GM23338 (cell line): ENCODE data around the gene HRH2.

Experiments
- CREB1 ChIP-seq: fragments of 250-450 bp; sonication (Bioruptor Pico); IDR thresholded peaks from 2 replicates; pipeline ENCODE4 v1.5.0; 2020; ENCODE audit warnings: low read depth, mild to moderate bottlenecking, moderate library complexity
- EZH2 ChIP-seq: fragments of 200-600 bp; sonication (generic); IDR thresholded peaks from one replicate; pipeline ENCODE4 v1.8.0; 2017; ENCODE audit warnings: antibody characterized with exemption, mild to moderate bottlenecking, low read depth; ENCODE audit not compliant: unreplicated experiment
- EZH2phosphoT487 ChIP-seq: fragments of 200-600 bp; sonication (generic); IDR thresholded peaks from one replicate; pipeline ENCODE4 v1.8.1; 2018; ENCODE audit warnings: antibody characterized with exemption; ENCODE audit not compliant: unreplicated experiment
- JUNB ChIP-seq: IDR thresholded peaks from one replicate; pipeline ENCODE4 v1.6.1; 2016; ENCODE audit warnings: antibody characterized with exemption; ENCODE audit not compliant: unreplicated experiment
- NANOG ChIP-seq: IDR thresholded peaks from 2 replicates; pipeline ENCODE4 v1.6.1; 2016; ENCODE audit warnings: antibody characterized with exemption, borderline replicate concordance
- POLR2AphosphoS5 ChIP-seq: IDR thresholded peaks from 2 replicates; pipeline ENCODE4 v1.6.1; 2016; ENCODE audit warnings: antibody characterized with exemption, low read depth
- TF ChIP-seq, protein P1 (sequence below), 2 experiments: fragments of 200-600 bp in 1 of 2; sonication (generic) in 1 of 2; conservative IDR thresholded peaks; 2 replicates each; pipeline versions ENCODE4 v1.5.1 to v1.6.1; 2016 to 2017; ENCODE audit warnings: antibody characterized with exemption in 2 of 2, low read depth in 2 of 2, mild to moderate bottlenecking in 2 of 2, moderate library complexity in 1 of 2
- TF ChIP-seq, protein P2 (sequence below): IDR thresholded peaks from one replicate; pipeline ENCODE4 v1.6.1; 2018; ENCODE audit warnings: antibody characterized with exemption; ENCODE audit not compliant: unreplicated experiment

DNA sequence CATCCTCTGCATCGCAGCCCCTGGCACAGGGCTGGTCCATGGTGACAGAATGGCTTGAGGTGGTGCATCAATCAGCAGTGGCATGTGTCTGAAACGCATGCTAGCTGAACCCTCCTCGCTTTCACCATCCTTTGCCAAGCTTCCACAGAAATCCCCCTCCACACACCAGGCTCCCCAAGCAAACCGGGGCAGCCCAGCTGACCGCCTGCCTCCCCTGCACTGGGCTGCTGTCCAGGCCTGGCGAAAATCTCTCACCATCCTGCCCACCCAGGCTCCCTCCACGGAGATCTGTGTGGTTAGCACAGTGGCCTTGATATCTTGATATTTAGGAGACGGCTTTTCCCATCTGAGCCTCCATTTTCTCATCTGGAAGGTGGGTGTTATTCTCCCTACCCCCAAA, 905 bp upstream of the HRH2 start:
- TF ChIP-seq, protein P1, sequence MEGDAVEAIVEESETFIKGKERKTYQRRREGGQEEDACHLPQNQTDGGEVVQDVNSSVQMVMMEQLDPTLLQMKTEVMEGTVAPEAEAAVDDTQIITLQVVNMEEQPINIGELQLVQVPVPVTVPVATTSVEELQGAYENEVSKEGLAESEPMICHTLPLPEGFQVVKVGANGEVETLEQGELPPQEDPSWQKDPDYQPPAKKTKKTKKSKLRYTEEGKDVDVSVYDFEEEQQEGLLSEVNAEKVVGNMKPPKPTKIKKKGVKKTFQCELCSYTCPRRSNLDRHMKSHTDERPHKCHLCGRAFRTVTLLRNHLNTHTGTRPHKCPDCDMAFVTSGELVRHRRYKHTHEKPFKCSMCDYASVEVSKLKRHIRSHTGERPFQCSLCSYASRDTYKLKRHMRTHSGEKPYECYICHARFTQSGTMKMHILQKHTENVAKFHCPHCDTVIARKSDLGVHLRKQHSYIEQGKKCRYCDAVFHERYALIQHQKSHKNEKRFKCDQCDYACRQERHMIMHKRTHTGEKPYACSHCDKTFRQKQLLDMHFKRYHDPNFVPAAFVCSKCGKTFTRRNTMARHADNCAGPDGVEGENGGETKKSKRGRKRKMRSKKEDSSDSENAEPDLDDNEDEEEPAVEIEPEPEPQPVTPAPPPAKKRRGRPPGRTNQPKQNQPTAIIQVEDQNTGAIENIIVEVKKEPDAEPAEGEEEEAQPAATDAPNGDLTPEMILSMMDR (conservative IDR thresholded peaks at IDR 0.05; ENCODE audit: low read depth in 2 of 2), result no peak
- TF ChIP-seq, protein P2, sequence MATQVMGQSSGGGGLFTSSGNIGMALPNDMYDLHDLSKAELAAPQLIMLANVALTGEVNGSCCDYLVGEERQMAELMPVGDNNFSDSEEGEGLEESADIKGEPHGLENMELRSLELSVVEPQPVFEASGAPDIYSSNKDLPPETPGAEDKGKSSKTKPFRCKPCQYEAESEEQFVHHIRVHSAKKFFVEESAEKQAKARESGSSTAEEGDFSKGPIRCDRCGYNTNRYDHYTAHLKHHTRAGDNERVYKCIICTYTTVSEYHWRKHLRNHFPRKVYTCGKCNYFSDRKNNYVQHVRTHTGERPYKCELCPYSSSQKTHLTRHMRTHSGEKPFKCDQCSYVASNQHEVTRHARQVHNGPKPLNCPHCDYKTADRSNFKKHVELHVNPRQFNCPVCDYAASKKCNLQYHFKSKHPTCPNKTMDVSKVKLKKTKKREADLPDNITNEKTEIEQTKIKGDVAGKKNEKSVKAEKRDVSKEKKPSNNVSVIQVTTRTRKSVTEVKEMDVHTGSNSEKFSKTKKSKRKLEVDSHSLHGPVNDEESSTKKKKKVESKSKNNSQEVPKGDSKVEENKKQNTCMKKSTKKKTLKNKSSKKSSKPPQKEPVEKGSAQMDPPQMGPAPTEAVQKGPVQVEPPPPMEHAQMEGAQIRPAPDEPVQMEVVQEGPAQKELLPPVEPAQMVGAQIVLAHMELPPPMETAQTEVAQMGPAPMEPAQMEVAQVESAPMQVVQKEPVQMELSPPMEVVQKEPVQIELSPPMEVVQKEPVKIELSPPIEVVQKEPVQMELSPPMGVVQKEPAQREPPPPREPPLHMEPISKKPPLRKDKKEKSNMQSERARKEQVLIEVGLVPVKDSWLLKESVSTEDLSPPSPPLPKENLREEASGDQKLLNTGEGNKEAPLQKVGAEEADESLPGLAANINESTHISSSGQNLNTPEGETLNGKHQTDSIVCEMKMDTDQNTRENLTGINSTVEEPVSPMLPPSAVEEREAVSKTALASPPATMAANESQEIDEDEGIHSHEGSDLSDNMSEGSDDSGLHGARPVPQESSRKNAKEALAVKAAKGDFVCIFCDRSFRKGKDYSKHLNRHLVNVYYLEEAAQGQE, result no peak
- no peak for TF ChIP-seq POLR2AphosphoS5
- TF ChIP-seq EZH2phosphoT487, result no peak
- no peak for TF ChIP-seq EZH2
- no peak for TF ChIP-seq CREB1 (CRISPR knock-in tag)
- no peak for TF ChIP-seq JUNB
- no peak for TF ChIP-seq NANOG
